Caki2 (cell line): Measurements from ENCODE around the gene PSMD1. TPM values are rescaled to one million over a fixed set of nuclear protein-coding genes. Genes with fewer than 3 reads are reported as not detected.
"Not testable (repeated sequence)": the region's sequence is repeated elsewhere in the genome, so short reads cannot be mapped to it uniquely, and the experiment has no call there.

Source experiments
- DNase-seq: peaks from one replicate; pipeline ENCODE4 v3.0.0-alpha.2; 2015; ENCODE audit warnings: low read depth
- in situ Hi-C: cut with HindIII; loops from 2 replicates; pipeline ENCODE4 v1.10.0; 2016; ENCODE audit warnings: low sequenced_read_pairs, low pct_unique_long_range_greater_than_20kb, mixed read lengths
- total RNA-seq: library from RNA; depleted of rRNA; stranded (reverse); fragments of >200 nt; shearing (Covaris generic); gene quantifications from 2 replicates; pipeline ENCODE4 v1.2.3, GENCODE V29; 2014; ENCODE audit warnings: low replicate concordance

PSMD1 gene
- total RNA-seq, 1 experiment from 2014 or later, result 37.6 TPM

DNA sequence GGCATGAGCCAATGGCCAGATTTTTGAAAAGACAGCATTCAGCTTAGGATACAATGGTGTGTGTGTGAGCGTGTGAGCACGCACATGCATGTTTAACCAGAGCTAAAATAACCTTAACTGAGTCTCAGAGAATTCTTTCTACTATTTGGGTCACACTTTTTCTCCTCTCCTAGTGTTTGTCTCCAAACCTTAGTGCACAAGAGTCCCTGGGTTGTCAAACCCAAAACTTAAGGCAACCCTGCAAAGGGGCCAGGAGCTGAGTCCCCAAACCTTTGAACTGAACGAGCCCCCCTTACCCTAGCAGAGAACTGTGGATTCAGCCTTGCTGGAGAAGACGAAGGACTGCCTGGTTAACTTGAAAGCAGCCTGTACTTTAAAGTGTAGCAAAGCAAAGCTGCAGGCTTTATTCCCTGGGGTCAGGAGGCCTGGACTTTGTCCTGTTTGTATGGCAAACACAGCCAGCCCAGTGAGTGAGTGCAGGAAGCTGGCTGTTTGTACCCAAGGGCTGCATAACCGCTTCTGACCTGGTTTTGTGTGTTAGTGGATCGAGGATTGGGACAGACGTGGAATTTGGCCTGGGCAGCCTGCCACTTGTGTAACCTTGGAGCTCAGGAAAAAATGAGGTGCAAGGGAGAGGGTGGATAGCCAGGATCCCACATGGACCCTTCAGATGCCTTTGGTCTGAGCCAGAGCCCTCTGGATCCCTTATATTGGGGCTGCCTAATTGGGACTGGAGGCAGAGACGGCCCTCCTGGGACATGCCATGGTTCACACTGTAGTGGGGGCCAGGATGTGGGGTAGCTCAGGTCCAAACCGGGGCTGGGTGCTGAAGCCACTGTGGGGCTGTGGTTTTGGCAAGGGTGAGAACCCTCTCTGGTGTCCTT, 6.4 kb upstream of the PSMD1 start:
- in situ Hi-C loops, result no loop called here
- no peak for DNase-seq

DNA sequence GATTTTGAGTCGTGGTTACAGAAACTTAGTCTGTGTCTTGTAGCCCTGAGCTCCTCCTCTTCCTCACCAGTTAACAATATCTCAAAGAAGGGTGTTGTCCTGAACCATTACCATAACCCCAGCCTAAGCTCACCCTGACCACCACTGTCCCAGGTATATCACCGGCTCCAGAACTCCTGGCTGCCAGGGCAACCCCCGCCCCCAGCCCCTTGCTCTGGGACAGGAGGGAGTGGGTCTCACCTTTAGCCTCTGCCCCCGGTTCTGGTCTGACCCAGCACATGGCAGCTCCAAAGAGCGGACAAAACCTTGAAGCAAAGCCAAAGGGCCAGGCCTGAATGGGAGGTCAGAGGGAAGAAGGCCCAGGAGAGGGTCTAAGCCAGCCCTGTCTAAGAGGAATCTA, 5.6 kb upstream of the PSMD1 start:
- in situ Hi-C loops, result no loop called here
- no peak for DNase-seq

GRCh38 chr2:231052494-231053451, 3.9 kb upstream of the PSMD1 start:
- in situ Hi-C loops, result no loop called here
- peak; percentile 77 for DNase-seq

DNA sequence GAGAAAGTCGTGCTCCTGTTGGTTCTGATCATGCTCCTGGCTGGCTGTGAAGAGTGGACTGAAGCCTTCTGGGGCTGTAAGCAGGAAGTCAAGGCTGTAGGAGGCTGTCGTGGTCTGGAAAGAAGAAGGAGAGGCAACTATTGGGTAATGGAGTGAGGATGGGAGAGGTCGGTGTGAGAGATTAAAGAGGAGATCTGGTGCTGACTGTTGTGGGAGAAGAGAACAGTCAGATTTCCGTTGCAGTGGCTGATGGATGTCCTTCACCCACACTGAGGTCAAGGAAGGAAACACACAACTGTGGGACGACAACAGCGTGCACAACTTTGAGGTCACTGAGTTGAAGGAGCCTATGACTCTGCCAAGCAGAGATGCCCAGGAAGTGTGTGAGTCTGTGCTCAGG, 2.8 kb upstream of the PSMD1 start:
- in situ Hi-C loops, result no loop called here
- no peak for DNase-seq

DNA sequence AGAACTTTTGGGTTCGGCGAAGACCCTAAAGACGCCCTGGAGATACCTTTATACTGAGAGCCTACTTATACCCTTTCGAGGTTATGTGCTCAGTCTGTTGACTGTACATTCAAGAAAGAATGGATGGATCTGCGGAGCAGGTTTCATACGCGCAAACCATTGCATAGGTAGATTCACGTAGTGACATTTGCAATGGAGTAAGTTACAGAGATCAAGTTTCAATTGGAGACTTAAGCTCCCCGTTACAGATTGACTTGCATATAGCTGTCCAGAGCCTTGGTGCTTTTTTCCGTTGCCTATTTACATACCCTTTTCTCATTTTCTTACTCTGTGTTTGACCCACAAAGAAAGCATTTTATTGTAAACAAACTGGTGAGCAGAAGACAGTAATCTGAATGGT, 923 bp downstream of the PSMD1 start:
- in situ Hi-C loops, result no loop called here
- no peak for DNase-seq

- DNase-seq, result peak; percentile 9
- in situ Hi-C loops, result no loop called here
Observed at GRCh38 chr2:231058761-231059550, 2.3 kb downstream of the PSMD1 start.

DNA sequence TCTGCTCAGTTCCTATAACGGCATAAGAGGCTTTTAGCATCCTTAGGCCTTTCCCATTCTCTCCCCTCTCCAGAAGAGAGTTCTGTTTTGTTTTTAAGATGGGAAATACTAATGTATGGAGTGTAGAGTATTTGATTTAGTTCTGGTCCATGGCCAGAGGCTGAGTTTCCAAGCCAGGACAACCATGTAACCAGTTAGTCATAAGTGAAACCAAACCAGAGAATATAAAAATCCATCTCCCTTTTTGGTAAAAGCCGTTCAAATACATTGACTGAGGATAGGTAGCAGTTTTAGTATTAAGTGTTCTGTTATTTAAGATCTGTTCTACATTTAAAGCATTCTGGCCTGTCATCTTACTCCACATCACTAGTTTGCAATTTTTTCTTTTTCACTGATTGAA, 3.1 kb downstream of the PSMD1 start:
- in situ Hi-C loops, result no loop called here
- no peak for DNase-seq

DNA sequence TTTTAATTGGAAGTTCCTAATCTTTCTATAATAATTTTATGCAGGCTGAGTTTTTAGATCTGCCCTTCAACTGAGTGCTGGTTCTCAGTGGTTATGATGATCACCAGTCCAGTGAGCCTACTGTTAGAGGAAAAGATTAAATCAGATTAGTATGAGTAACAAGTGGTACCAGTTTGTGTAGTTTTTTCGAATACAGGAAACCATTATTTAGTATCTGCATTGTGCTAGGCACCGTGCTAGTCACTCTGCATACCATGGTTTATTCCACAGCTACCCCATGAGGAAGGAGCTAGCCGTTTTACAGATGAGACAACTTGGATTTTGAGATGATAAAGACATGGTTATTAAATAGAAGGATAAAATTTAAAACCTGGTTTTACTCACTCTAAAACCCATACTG, 6.1 kb downstream of the PSMD1 start:
- DNase-seq, result no peak
- in situ Hi-C loops, result no loop called here

DNA sequence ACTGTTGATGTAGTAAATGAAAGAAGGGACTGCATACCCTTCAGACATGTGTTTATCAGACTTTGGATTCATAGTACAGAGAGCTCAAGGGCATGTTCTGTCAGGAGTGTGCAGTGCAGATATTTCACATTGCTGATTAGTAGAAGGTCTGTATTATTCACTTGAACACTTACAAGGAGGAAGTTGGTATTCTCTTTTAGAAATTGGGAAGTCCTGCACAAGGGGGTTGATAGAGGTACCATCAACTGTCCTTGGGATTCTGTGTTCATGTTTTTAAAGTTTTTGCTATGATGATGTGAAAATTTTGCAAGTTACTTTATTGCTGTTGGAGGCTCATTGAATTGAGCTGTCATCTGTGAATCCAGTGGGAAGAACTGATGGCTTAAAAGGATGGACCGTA, 6.7 kb downstream of the PSMD1 start:
- DNase-seq, result no peak
- in situ Hi-C loops, result no loop called here

DNA sequence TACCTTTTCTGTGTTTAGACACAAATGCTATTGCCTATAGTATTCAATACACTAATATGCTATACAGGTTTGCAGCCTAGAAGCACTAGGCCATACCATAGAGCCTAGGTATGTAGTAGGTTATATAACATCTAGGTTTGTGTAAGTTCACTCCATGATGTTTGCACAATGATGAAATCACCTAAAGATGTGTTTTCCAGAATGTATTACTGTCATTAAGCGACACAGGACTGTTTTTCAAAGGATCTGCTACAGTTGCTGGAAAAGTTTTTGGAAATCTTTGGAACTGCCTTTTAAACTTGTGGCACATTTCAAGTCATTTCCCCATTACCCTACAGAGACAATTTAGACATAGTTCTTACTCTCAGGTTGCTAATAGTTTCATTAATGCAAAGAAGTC, 9.3 kb downstream of the PSMD1 start:
- no peak for DNase-seq
- in situ Hi-C loops, result no loop called here

DNA sequence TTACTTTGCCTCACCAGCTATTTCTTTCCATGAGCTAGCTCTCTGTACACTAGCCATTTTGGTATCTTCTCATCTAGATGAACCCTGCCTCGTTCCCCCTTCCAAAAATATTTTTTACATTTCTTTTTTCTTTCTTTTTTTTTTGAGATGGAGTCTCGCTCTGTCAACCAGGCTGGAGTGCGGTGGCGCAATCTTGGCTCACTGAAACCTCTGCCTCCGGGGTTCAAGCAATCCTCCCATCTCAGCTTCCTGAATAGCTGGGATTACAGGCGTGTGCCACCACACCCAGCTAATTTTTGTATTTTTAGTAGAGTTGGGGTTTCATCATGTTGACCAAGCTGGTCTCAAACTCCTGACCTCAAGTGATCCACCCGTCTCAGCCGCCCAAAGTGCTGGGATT, 10.9 kb downstream of the PSMD1 start:
- DNase-seq, in situ Hi-C loops: not testable (repeated sequence)

- in situ Hi-C loops, result no loop called here
- DNase-seq, result no peak
Observed at GRCh38 chr2:231068525-231069222, 12.0 kb downstream of the PSMD1 start.

GRCh38 chr2:231069379-231070054, 12.8 kb downstream of the PSMD1 start:
- DNase-seq, result no peak
- in situ Hi-C loops, result no loop called here

DNA sequence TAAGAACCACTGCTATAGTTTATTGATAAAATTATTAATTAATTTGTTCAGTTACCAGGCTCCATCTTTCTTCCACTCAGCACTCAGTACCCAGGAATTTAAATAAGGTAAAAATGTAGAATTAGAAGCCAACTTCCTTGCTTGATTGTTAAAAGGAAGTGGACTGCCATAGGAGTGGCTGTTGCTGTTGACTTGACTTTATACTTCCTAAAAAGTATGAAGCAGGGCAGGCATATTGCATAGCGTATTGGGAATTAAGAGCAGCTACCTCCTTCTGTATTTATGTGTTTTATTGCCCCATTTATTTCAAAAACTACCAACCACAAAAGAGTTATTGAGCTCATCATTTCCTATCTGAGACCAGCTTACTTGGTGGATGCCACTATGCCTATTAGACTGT, 27.9 kb downstream of the PSMD1 start:
- no peak for DNase-seq
- in situ Hi-C loops, result loop anchor here (25.0 kb wide), 1 partner anchor 328 kb away; no protein-coding TSS in a partner anchor

- in situ Hi-C loops, result loop anchor here (25.0 kb wide), 1 partner anchor 324 kb away; no protein-coding TSS in a partner anchor
Observed at GRCh38 chr2:231088754-231089153, 32.1 kb downstream of the PSMD1 start.

DNA sequence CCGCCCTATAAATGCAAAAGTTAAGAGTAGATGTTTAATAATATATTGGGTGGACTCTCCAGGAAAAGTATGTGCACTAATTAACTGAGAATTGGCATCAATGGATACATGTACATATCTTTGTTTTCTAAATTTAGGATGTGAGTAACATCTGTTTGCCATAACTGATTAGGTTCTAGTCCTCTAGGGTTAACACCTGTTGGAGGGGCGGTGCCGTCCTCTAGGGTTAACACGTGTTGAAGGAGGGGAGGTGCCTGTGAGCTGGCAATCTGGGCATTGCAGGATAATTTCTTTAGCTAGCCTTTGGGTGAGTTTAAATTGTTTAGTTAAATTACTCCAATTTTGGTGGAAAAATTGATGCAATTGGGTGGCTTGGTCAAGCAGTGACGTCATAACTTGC, 37.3 kb downstream of the PSMD1 start:
- DNase-seq, result no peak
- in situ Hi-C loops, result loop anchor here (25.0 kb wide), 1 partner anchor 318 kb away; no protein-coding TSS in a partner anchor

More at GRCh38 chr2:231088754-231089153, 32.1 kb downstream of the PSMD1 start:
- no peak for DNase-seq

DNA sequence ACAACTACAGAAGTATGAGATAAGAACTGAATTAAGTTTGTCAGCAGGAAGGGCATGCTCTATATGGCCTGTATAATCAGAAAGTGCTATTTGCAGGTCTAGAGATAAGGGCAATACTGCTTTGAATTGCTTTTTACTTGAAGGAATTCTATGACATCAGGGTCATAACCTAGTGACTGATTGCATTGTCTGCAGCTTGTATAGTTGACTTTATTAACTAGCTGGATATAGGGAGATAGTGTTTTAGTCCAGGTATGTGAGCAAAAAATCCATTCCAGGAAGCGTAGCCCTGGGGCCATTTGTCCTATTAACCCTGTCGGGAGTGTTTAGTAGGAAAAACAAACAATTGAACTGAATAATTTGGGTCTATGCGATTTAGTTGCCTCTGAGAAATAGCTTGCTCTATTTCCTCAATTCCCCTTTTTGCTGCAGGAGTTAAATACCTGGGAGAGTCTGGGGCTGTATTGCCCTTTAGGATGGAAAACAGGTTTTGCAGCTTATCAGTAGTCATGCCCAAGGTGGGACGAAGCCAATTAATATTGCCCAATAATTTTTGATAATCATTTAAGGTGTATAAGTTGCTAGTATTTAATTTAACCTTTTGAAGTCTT, 38.2 kb downstream of the PSMD1 start:
- in situ Hi-C loops, result loop anchor here (25.0 kb wide), 1 partner anchor 317 kb away; no protein-coding TSS in a partner anchor
- no peak for DNase-seq
